IMR-90 (cell line): ENCODE data around the gene NOX3.

Source experiments
- BHLHE40 ChIP-seq: fragments of 150-350 bp; IDR thresholded peaks from 2 replicates; pipeline ENCODE4 v1.6.1; 2016; ENCODE audit warnings: mild to moderate bottlenecking, low read depth, low read length
- CEBPB ChIP-seq: IDR thresholded peaks from 2 replicates; pipeline ENCODE4 v1.6.1; 2012; ENCODE audit warnings: low read depth, low read length, improper control_type of control experiment
- CHD1 ChIP-seq: IDR thresholded peaks from 2 replicates; pipeline ENCODE4 v1.6.1; 2012; ENCODE audit warnings: low read depth, low read length, improper control_type of control experiment
- CTCF ChIP-seq: conservative IDR thresholded peaks from 2 replicates; pipeline ENCODE4 v1.5.1; 2012; ENCODE audit warnings: mild to moderate bottlenecking, low read depth, low read length, improper control_type of control experiment
- ELK1 ChIP-seq: fragments of 150-350 bp; IDR thresholded peaks from 2 replicates; pipeline ENCODE4 v1.6.1; 2016; ENCODE audit warnings: low read depth, mild to moderate bottlenecking, low read length, moderate library complexity, borderline replicate concordance
- FOS ChIP-seq: fragments of 150-350 bp; IDR thresholded peaks from 2 replicates; pipeline ENCODE4 v1.6.1; 2016; ENCODE audit warnings: low read depth, low read length
- MAFK ChIP-seq: IDR thresholded peaks from 2 replicates; pipeline ENCODE4 v1.6.1; 2012; ENCODE audit warnings: low read depth, low read length, improper control_type of control experiment
- MAZ ChIP-seq: IDR thresholded peaks from 2 replicates; pipeline ENCODE4 v1.6.1; 2012; ENCODE audit warnings: low read depth, mild to moderate bottlenecking, low read length, improper control_type of control experiment, moderate library complexity, borderline replicate concordance
- MXI1 ChIP-seq: IDR thresholded peaks from 2 replicates; pipeline ENCODE4 v1.6.1; 2012; ENCODE audit warnings: low read depth, mild to moderate bottlenecking, low read length, moderate library complexity, borderline replicate concordance
- POLR2A ChIP-seq: IDR thresholded peaks from 2 replicates; pipeline ENCODE4 v1.6.1; 2012; ENCODE audit warnings: mild to moderate bottlenecking, low read depth, low read length
- RAD21 ChIP-seq: IDR thresholded peaks from 2 replicates; pipeline ENCODE4 v1.6.1; 2012; ENCODE audit warnings: low read length, improper control_type of control experiment
- RFX5 ChIP-seq: IDR thresholded peaks from 2 replicates; pipeline ENCODE4 v1.8.0; 2012; ENCODE audit warnings: low read depth, mild to moderate bottlenecking, low read length, moderate library complexity
- SMC3 ChIP-seq: fragments of 150-350 bp; IDR thresholded peaks from 2 replicates; pipeline ENCODE4 v1.6.1; 2016; ENCODE audit warnings: low read depth, mild to moderate bottlenecking, antibody characterized with exemption, low read length, moderate library complexity

GRCh38 chr6:155429321-155429893 lies 26.2 kb downstream of the NOX3 start:
- TF ChIP-seq CTCF: no peak
- TF ChIP-seq MXI1: no peak
- TF ChIP-seq MAFK: no peak
- no peak for TF ChIP-seq RAD21
- TF ChIP-seq CEBPB: no peak
- no peak for TF ChIP-seq SMC3
- no peak for TF ChIP-seq ELK1
- TF ChIP-seq MAZ: no peak
- no peak for TF ChIP-seq POLR2A
- TF ChIP-seq RFX5: no peak
- no peak for TF ChIP-seq CHD1
- no peak for TF ChIP-seq FOS
- TF ChIP-seq BHLHE40: no peak
